Mucosa of descending colon (tissue), 3 donors: ENCODE results near the gene GFPT2. TPM values are rescaled to one million over a fixed set of nuclear protein-coding genes. Genes with fewer than 3 reads are reported as not detected.

Experiments
- ATAC-seq: fragments of 200-7000 bp; cut with Tn5 transposase; one replicate; pipeline ENCODE4 v1.9.1; 2020; ENCODE audit warnings: mild to moderate bottlenecking, moderate library complexity
- DNase-seq, 3 donors: peaks; one replicate each; pipeline ENCODE4 v3.0.0-alpha.2; 2020
- H3K36me3 ChIP-seq: fragments of 200-600 bp; one replicate; pipeline ENCODE4 v1.8.0; 2021; ENCODE audit warnings: low read depth, mild to moderate bottlenecking
- H3K4me1 ChIP-seq: fragments of 200-600 bp; one replicate; pipeline ENCODE4 v1.8.0; 2021; ENCODE audit warnings: low read depth, mild to moderate bottlenecking
- H3K4me3 ChIP-seq: fragments of 200-600 bp; one replicate; pipeline ENCODE4 v1.8.0; 2021; ENCODE audit warnings: mild to moderate bottlenecking
- H3K9me3 ChIP-seq: fragments of 200-600 bp; one replicate; pipeline ENCODE4 v1.8.0; 2021; ENCODE audit warnings: mild to moderate bottlenecking
- CTCF ChIP-seq: fragments of 200-600 bp; IDR thresholded peaks from one replicate; pipeline ENCODE4 v1.8.0; 2022; ENCODE audit warnings: antibody characterized with exemption, mild to moderate bottlenecking
- intact Hi-C, 2 donors: fragments of 100-400 bp; cut with DNase I in 1 of 2; cut with micrococcal nuclease in 1 of 2; formaldehyde crosslinking; loops; one replicate each; pipeline versions ENCODE4 v1.11.0 to v1.11.1; 2022; cut with DNase I, micrococcal nuclease
- total RNA-seq, 3 donors: library from RNA; stranded (reverse); fragmentation: NEBNext Ultra II Directional in 2 of 3; extraction: Animal tissue kit (Norgen Biotek cat#: 25700) in 2 of 3; gene quantifications; one replicate each; pipeline versions ENCODE4 v1.2.1 to v1.2.4, GENCODE V29; 2021 to 2023
- donor health status: DM: no; HTN: no; CAD: no; lungs with moderate emphysema.
- donor health status: DM: no; HTN: no; CAD: no.
- donor health status: DM: no; HTN: yes; CAD: no.

Gene GFPT2
- total RNA-seq, 3 donors from 2014 or later, result 1.3 to 17.4 (median 7.9) TPM

GRCh38 chr5:180339583-180340183, 13.5 kb downstream of the GFPT2 start:
- no peak overlapping the region for H3K4me3 ChIP-seq
- TF ChIP-seq CTCF, result no peak
- no peak for ATAC-seq
- intact Hi-C loops, result no loop called here
- H3K9me3 ChIP-seq, result no peaks in the 10 kb centered on the region
- H3K36me3 ChIP-seq, result no peaks in the 10 kb centered on the region
- DNase-seq, result peak in 1 of 3 donors; percentile 11
- no peaks in the 10 kb centered on the region for H3K4me1 ChIP-seq

DNA sequence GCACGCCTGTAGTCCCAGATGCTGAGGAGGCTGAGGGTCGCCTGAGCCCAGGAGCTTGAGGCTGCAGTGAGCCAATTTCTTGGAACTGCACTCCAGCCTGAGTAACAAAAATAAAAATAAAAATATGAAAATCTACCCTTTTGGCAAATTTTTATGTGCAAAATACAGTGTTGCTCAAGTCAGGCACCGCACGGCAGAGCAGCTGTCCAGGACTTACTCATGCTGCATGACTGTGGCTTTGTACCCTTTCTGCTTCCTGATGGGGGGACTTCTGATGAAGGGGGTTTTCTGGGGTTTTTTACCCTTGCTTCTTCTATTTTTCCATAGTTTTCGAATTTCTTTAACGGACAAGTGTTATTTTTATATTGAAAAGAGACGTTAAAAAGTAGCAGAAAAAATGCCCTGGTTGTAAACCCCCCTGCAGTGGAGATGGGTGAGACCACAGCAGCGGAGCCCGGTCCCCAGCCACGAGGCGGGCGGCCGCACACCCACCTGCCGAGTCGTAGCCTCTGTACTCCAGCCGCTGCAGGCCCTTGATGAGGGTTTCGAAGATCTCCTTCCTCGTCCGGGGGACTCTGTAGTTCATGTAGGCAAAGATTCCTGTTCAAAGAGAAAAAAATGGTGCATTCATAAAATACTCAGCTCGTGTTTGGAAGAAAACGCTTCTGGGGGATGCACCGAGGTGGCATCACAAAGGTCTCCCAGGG, 15.0 kb downstream of the GFPT2 start:
- TF ChIP-seq CTCF, result no peak
- ATAC-seq, result no peak
- H3K36me3 ChIP-seq, result no peaks in the 10 kb centered on the region
- DNase-seq, result peak in 1 of 3 donors; percentile 17
- H3K9me3 ChIP-seq, result no peaks in the 10 kb centered on the region
- no peak overlapping the region for H3K4me3 ChIP-seq
- intact Hi-C loops, result no loop called here
- no peaks in the 10 kb centered on the region for H3K4me1 ChIP-seq

DNA sequence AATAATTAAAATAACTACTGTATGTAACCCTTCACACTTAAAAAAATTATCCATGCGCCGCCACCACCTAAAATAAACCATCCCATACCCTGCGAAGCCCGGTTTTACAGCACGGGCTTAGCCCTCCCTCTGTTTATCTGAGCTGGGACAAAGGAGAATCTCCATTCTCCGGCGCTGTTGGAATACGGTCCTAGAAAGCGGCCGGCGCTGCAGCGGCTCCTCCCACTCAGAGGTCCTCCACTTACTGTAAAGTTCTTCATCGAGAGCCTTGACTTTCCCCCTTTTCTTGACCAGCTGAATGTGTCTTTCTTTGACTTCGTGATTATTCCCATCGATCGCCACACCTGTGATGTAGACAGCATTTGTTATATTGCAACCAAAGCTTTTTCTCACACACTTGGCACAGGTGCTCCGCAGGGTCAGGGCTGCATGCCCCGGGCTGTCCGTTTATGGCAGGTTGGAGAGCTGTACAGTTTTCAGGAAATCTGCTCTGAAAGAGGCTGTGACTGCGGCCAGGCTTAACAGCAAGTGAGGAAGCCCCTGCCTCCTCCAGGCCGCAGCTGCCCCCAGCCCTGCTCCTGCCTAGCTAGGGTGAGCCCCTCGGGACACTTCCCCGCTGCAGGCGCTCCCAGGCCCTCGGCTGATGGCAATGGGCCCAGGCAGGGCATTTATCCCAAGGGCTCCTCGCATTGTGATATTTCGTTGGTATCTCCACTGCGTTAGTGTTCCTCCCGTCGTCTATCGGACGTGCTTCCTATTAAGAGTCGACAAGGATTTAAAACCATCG, 16.7 kb downstream of the GFPT2 start:
- no peaks in the 10 kb centered on the region for H3K9me3 ChIP-seq
- H3K4me1 ChIP-seq, result no peaks in the 10 kb centered on the region
- H3K4me3 ChIP-seq, result no peak overlapping the region
- no peak for TF ChIP-seq CTCF
- no peak for ATAC-seq
- DNase-seq, result peak in 1 of 3 donors; percentile 31
- no peaks in the 10 kb centered on the region for H3K36me3 ChIP-seq
- intact Hi-C loops, result no loop called here

DNA sequence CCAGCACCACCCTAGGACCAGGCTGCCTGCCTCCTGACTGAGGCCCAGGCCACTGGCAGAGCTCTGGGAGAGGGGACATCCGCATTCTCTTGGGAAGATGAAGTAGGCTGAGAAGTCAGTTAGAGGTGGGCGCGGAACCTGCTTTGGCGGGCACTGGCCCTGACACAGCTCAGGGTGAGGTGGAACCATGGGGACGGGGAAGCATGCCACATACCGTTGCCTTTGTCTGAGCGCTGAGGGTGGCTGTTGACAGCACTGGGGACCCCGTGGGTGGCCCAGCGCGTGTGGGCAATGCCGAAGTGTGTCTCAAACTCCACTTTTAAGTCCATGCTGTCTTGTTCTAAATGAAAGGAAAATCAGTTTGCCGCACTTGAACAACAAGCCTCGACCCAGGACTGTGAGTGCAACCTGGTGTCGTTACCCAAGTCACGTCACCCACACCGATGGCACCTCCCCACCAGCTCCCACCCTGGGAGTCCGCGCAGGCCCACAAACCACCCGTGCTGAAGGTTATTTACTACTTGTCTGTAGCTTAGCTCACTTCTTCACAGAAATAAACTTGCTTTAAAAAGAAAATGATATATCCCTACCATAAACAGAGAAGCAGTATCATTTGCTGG, 17.4 kb downstream of the GFPT2 start:
- no peaks in the 10 kb centered on the region for H3K9me3 ChIP-seq
- TF ChIP-seq CTCF, result no peak
- no peak for ATAC-seq
- intact Hi-C loops, result no loop called here
- H3K4me3 ChIP-seq, result no peak overlapping the region
- H3K36me3 ChIP-seq, result no peaks in the 10 kb centered on the region
- peak in 1 of 3 donors; percentile 27 for DNase-seq
- H3K4me1 ChIP-seq, result no peaks in the 10 kb centered on the region

GRCh38 chr5:180334751-180335613, 18.2 kb downstream of the GFPT2 start:
- H3K4me1 ChIP-seq, result no peaks in the 10 kb centered on the region
- TF ChIP-seq CTCF, result no peak
- no peak for ATAC-seq
- intact Hi-C loops, result no loop called here
- no peak overlapping the region for H3K4me3 ChIP-seq
- DNase-seq, result peak in 1 of 3 donors; percentile 26
- H3K36me3 ChIP-seq, result no peaks in the 10 kb centered on the region
- H3K9me3 ChIP-seq, result no peaks in the 10 kb centered on the region
